HL-60 (cell line): ENCODE measurements around the gene TARBP2.

ENCODE experiments used
- CTCF ChIP-seq: IDR thresholded peaks from one replicate; pipeline ENCODE4 v1.5.1; 2011; ENCODE audit warnings: low read length, control low read depth, inconsistent platforms; ENCODE audit not compliant: insufficient read depth
- GABPA ChIP-seq: IDR thresholded peaks from 2 replicates; pipeline ENCODE4 v1.6.1; 2012; ENCODE audit warnings: low read depth
- POLR2AphosphoS5 ChIP-seq: IDR thresholded peaks from 2 replicates; pipeline ENCODE4 v1.6.1; 2012; ENCODE audit warnings: low read depth

DNA sequence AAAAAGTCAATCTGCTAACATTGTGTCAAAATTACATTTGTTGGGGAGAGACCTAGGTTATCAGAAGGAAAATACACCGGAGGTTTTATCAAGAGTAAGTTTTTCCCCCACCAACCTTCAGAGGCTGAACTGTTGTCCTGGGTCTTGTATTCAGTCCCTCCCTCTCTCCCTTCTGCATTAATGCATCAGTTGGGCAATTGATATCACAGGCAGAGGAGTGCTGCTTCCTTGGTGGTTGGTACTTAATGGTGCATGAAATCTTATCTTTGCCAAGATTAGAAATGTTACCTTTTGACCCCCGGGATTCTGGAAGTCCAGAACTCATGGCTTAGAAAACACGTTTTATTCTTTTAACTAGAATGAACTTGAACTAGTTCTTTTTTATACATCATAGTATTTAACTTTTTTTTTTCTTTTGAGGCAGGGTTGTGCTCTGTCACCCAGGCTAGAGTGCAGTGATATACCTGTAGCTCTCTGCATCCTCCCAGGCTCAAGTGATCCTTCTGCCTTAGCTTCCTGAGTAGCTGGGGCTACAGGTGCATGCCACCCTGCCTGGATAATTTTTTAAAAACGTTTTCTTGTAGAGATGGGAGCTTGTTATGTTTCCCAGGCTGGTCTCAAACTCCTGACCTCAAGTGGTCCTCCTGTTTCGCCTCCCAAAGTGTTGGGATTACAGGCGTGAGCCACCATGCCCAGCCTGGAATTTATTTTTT lies 44.3 kb upstream of the TARBP2 start:
- TF ChIP-seq CTCF: no peak
- TF ChIP-seq GABPA: no peak
- TF ChIP-seq POLR2AphosphoS5: peak; percentile 37; the same call in 1 of the 2 replicates
